NCI-H187 treated with DMSO at 0.1 percent for 48 hours (cell line): ENCODE results near the gene TUBA8.
A peak's percentile ranks its signal among the peaks of the same experiment; 100 is the strongest.
"Not testable (repeated sequence)": the region's sequence is repeated elsewhere in the genome, so short reads cannot be mapped to it uniquely, and the experiment has no call there.

Experiments used
- DNase-seq: peaks from one replicate; lab custom pipeline; 2025; lab: John Stamatoyannopoulos, UW

TUBA8 gene

GRCh38 chr22:18077639-18078328 is 32.8 kb upstream of the TUBA8 start, which contains the start of gene PEX26:
Gene PEX26 (plus strand): TSS chr22:18077990. CDS start chr22:18078377, 387 bp downstream.
- peak; percentile 31 for DNase-seq

- DNase-seq = no peak
Measured at GRCh38 chr22:18078329-18079041, 32.1 kb upstream of the TUBA8 start.

- no peak for DNase-seq
Measured at GRCh38 chr22:18079706-18080233, 30.8 kb upstream of the TUBA8 start.

DNA sequence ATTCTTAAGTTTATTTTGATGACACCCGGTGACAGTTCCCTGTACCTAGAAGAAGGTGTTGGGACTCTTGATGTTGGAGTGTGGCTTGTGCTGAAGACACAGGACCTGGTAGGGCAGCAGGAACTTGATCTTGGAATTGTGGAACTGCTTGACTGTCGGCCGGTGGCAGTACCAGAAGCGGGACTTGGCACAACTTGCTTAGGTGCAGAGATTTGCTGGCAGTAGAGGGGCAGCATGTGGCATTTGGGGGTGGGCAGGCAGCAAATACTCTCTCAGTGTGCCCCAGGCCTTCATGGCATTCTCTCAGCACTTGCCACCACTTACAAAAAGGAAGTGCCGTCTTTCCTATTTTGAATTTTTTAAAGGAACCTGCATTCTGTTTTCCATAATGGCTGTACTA is 29.2 kb upstream of the TUBA8 start:
- no peak for DNase-seq

DNA sequence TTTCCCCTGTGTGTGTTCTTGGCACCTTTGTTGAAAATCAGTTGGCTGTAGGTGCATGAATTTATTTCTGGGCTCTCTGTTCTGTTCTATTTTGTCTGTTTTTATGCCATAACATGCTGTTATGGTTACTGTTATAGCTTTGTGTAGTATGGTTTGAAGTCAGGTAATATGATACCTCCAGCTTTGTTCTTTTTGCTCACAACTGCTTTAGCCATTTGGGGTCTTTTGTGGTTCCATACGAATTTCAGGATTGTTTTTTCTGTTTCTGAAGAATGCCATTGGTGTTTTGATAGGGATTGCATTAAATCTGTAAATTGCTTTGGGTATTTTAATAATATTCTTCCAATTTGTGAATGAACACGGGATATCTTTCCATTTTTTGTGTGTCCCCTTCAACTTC is 28.1 kb upstream of the TUBA8 start:
- no peak for DNase-seq

- DNase-seq = no peak
Measured at GRCh38 chr22:18083406-18083805, 27.2 kb upstream of the TUBA8 start.

- no peak for DNase-seq
Measured at GRCh38 chr22:18085188-18085587, 25.4 kb upstream of the TUBA8 start.

GRCh38 chr22:18087350-18087855 is 23.2 kb upstream of the TUBA8 start:
- DNase-seq = no peak

- no peak for DNase-seq
Measured at GRCh38 chr22:18088825-18089568, 21.6 kb upstream of the TUBA8 start.

DNA sequence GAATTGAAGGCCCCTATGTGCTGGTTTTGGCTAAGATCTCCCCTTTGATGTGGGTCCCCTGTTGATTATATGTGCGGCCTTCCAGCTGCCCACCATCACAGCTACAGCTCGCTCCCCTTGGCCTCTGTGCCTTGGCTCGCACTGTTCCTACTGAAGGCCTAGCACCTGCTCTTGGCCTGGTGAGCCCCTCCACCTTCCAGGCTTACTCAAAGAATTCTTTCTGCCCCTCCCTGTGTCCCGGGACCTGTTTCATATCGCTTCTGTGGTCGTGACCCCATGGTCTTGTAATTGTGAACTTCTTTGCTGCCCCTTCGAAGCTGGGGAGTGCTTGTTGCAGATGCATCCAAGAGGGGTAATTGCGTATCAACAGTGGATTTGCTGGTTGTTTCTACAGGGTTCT is 20.3 kb upstream of the TUBA8 start:
- no peak for DNase-seq

DNA sequence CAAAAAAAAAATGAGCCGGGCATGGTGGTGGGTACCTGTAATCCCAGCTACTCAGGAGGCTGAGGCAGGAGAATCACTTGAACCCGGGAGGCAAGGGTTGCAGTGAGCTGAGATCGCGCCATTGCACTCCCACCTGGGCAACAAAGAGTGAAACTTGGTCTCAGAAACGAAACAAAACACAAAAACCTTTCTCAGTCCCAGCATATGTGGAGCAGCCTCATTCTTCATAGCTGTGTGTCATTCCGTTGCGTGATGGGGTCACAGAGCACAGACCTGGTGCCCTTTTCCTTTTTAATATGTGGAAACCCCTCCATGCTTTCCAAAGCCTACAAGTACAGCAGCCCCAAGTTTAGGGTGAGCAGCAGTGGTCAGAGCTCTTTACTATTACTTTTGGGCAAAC is 19.1 kb upstream of the TUBA8 start:
- no peak for DNase-seq

GRCh38 chr22:18091916-18092526 is 18.6 kb upstream of the TUBA8 start:
- DNase-seq = no peak

- no peak for DNase-seq
Measured at GRCh38 chr22:18093661-18094060, 16.9 kb upstream of the TUBA8 start.

- DNase-seq = no peak
Measured at GRCh38 chr22:18095101-18095805, 15.4 kb upstream of the TUBA8 start.

DNA sequence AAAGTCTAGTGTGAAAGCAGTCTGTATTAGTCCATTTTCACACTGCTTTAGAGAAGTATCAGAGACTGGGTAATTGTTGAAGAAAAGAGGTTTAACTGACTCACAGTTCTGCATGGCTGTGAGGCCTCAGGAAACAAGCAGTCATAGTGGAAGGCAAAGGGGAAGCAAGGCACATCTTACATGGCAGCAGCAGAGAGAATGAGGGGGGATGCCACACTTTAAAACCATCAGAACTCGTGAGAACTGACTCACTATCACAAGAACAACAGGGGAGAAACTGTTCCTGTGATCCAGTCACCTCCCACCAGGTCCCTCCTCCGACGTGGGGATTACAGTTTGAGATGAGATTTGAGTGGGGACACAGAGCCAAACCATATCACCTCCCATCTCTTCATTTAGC is 13.8 kb upstream of the TUBA8 start:
- DNase-seq = no peak

DNA sequence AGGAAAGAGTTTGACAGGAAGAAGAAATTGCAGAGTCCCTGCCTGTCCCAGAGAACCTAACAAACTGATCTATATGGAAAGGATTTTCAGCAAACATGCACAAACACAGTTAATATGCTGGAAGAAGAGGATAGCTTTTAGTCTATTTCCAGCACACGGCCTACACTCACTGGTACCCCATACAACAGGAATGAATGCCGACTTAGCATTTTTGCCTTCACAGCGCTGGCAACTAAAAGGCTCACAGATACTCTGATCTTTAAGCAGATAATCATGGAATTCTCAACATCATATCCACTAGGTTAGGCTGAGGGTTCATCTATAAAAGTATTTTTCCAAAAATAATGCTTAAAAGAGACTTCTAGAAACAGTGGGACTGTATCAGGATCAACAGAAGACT is 9.8 kb upstream of the TUBA8 start:
- DNase-seq = no peak

DNA sequence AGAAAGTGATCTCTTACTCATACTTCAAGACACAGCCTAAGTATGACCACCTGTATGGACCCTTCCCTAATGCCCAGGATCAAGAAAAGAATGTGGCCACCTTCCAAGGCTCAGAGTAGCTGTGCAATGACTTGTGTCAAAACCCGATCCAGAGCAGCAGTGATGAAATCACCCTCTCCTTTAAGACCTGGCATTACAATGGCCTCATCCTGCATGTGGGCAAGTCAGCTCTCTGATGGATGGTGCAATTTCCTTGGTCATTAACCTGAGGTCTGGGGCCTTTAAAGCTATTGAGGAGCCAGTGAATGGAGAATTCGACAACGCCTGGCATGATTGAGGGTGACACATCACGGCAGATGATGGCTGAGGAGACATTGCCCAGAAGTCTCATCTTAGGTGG is 9.1 kb upstream of the TUBA8 start:
- no peak for DNase-seq

DNA sequence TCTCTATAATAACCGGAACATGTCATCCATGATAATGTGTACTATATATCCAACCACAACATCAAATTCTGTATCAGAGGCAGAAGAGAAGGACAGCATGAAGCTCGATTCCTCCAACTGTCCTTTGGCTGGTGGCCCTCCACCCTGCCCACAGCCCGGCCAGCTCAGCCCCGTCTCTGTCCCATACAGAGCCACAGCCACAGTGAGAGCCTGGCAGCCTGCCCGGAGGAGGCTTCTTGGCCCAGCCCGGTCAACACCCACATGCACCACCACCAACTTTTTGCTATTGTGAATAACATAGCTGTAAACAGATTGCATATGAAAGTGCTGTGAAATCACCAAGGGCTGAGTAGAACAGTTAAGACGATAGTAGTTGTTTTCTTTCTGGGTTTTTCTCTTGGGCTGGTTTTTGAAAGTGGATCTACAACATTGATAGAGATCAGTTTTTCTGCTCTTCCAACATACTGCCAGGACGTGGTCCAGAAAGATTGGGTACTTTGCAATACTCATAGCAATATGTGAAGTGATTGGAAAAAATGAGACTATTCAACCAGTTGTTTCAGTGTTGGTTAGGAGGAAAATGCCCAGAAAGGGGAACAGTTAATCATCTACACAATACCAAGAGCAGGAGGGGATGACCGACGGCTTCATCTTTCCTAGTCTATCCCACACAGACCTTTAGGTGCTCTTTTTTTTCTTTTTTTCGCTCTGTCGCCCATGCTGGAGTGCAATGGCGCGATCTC is 6.9 kb upstream of the TUBA8 start:
- DNase-seq = no peak

DNA sequence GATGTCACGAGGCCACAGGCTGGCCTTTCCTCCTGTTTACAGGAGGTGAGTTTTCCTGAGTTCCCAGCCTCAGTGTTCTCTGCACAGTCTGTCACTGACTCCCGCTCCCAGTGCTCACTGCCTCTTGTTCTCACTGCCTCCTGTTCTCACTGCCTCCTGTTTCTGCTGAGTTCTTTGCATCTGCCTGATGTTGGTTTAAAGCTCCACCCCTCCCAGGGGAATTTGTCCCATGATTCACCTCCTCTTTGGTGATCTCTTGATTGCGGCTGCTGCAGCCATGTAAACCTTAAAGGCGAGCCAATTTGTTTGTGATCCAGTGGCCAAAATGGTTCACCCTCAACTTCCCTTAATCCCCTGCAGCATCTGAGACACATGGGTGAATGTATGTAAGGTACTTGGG is 6.0 kb upstream of the TUBA8 start:
- no peak for DNase-seq

DNA sequence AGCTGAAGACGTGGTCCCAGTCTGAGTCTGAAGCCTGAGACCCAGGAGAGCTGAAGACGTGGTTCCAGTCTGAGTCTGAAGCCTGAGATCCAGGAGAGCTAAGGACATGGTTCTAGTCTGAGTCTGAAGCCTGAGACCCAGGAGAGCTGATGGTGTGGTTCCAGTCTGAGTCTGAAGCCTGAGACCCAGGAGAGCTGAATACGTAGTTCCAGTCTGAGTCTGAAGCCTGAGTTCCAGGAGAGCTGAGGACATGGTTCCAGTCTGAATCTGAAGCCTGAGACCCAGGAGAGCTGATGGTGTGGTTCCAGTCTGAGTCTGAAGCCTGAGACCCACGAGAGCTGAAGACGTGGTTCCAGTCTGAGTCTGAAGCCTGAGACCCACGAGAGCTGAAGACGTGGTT is 4.6 kb upstream of the TUBA8 start:
- not testable (repeated sequence) for DNase-seq
